Stimulated activated CD4-positive, alpha-beta T cell treated with anti-CD3 and anti-CD28 coated beads, Interleukin-1b, Interleukin-23, amount 100 ng/mL, for 48 hours (primary cell): Measurements from ENCODE around the gene SLC12A4.
"Not testable (repeated sequence)": the region's sequence is repeated elsewhere in the genome, so short reads cannot be mapped to it uniquely, and the experiment has no call there.

Experiments used
- DNase-seq: peaks from one replicate; pipeline ENCODE4 v3.0.0-alpha.2; 2020

SLC12A4 gene

DNA sequence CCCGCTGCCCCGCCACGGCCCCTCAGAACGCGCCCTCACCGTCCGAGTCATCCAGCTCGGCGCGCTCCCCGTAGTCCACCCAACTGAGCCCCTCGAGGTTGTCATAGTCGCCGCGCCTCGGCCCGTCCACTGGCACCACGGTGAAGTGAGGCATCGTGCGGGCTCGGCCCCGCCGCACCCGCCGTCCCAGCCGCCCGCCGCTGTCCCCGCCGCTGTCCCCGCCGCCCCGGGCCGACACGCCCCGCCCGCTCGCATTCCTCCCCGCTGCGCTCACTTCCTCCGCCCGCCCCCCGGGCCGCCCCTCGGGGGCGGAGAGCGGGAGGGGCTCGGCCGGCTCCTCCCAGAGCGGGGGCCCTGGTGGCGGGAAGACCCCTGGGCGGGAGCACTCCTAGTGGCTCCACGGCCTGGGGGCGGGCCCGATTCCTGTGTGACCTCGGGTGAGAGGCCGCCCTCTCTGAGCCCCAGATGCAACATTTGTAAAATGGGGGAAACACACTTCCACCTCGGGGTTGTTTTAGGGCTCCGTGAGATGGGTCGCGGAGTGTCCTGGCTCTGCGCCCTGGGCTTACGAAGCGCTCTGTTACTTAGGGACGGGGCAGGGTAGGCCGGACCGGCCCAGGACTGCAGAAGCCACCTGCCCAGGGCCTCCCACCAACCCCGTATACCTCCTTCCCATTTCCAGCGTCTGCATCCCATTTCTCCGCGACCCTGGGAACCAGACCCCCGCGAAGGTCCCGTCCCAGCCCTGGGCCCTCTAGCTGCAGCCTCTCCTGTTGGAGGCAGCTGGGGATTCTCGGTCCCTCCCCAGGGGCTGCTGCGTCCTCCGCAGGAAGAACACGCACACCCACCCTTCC lies at the start of gene SLC12A4:
Gene SLC12A4, minus strand, starts transcription at position 238 of the 854 bp plus-strand sequence. Its CDS starts 84 bp downstream, at position 154.
- DNase-seq: peak; percentile 90

- DNase-seq: no peak
These were observed 47.2 kb upstream of the SLC12A4 start, which contains the start of gene DPEP2NB for GRCh38 chr16:68015681-68016080. Gene DPEP2NB (minus strand): TSS chr16:68015911. CDS start chr16:68015770, 141 bp downstream.

DNA sequence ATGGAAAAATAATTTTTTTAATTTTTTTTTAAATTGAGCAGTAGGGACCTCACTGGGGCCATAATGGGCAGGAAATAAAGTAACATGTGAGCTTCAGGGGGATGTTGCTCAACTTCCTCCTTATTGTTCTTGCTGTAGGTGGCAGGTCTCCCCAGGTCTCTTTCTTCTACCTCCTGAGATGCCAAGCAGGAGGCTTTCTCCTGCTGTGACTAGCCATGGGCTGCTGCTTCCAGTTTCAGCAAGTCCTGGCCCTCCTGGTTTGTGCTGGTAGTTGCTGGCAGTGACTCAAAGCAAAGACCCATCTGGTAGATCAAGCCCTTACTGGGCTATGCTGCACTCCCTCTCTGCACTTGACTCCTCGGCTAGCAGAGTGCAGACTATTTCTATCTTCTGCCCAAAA lies 45.0 kb upstream of the SLC12A4 start:
- no peak for DNase-seq

DNA sequence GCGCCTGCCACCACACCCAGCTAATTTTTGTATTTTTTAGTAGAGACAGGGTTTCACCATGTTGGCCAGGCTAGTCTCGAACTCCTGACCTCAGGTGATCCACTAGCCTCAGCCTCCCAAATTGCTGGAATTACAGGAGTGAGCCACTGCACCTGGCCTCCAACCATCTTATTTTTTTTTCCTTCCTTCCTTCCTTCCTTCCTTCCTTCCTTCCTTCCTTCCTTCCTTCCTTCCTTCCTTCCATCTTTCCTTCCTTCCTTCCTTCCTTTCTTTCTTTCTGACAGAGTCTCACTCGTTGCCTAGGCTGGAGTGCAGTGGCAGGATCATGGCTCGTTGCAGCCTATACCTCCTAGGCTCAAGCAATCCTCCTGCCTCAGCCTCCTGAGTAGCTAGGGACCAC lies 41.4 kb upstream of the SLC12A4 start:
- DNase-seq: not testable (repeated sequence)

DNA sequence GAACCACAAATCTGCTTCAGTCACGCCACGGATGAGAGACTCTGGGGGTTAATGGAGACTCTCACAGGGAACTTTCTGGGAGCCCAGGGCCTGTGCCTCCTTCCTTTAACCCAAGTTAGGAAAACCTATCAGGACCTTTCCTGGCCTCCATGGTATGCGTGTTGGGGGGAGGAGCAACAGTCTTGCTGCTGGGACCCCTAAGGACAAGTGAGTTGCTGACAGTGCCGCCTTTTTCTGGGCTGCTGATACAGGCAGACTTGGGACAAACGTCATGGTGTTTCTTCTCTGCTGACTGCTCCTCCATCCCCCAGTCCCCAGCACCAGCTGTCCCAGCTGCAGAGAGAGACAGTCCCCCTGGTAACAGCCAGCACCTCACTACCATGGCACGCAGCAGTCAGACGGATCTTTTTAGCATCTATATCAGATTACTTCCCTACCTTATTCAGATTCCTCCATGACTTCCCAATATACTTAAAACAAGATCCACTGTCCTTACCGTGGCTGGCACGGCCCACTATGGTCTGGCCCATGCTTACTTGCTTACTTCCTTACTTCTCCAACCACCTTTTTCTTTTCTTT lies 40.8 kb upstream of the SLC12A4 start:
- DNase-seq: no peak

- no peak for DNase-seq
These were observed 37.4 kb upstream of the SLC12A4 start for GRCh38 chr16:68005786-68006286.

DNA sequence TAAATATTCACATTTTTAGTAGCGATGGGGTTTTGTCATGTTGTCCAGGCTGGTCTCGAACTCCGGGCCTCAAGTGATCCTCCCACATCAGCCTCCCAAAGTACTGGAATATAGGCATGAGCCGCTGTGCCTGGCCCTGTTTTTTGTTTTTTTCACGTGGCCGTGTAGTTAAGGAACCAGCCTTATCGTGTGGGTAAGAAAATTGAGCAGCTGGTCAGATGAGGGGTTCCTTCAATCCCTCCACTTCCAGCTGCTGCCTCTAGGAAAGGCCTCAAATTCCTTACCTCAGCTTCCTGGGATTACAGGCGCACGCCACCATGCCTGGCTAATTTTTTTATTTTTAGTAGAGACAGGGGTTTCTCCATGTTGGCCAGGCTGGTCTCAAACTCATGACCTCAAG lies 36.8 kb upstream of the SLC12A4 start:
- no peak for DNase-seq

DNA sequence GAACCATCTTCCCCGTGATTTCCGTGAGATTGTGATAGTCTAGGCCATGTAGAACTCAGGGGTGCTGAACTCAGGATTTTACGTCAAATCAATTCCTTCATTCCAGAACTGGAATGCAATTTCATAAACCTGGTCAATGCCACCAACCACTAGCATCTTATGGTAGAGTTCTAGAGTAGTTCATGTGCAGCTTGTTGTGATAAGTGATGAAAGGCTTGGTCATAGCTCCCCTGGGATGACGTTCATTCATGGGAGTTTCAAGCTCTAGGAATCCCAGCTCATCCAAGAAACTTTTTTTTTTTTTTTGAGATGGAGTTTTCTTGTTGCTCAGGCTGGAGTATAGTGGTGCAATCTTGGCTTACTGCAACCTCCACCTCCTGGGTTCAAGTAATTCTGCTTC lies 34.6 kb upstream of the SLC12A4 start:
- DNase-seq: no peak

- DNase-seq: no peak
These were observed 32.0 kb upstream of the SLC12A4 start for GRCh38 chr16:68000450-68000849.

DNA sequence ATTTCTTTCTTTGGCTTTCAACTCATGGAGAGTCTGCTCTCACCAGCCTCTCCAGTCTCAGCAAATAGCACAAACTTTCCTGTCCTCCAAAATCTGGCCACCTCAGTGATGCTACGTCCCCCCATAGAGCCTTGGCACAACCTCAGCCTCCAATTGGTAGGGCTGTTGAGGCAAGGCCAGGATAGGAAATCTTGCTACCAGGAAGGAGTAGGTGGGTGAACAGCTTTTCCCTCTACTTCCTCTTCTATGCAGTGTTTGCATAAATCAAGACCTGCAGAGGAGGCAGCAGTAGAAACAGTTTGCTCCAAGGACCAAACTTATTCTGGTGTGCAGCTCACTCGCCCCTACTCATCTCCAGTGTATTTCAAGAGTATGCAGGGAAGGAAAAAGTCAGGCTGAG lies 31.5 kb upstream of the SLC12A4 start:
- DNase-seq: no peak

GRCh38 chr16:67998779-67999688 lies 30.6 kb upstream of the SLC12A4 start, which contains the start of gene DPEP2:
Gene DPEP2 (minus strand): TSS chr16:67999484. CDS start chr16:67993212, 6,272 bp downstream.
- peak; percentile 59 for DNase-seq

- DNase-seq: not testable (repeated sequence)
These were observed 29.9 kb upstream of the SLC12A4 start for GRCh38 chr16:67998231-67998778.

GRCh38 chr16:67996666-67997065 lies 28.2 kb upstream of the SLC12A4 start:
- no peak for DNase-seq

DNA sequence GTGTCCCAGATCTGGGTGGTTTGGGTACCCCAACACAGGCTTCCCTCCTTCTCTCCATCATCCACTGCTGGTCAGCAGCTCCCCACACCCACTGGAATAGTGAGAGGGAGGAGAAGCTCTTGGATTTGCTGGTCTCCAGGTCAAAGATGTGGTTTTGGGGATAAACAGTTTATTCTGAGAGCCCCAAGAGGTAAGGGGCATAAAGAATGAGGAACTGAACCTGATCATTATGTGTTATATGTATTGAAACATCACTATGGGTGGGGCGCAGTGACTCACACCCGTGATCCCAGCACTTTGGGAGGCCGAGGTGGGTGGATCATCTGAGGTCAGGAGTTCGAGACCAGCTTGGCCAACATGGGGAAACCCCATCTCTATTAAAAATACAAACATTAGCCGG lies 27.0 kb upstream of the SLC12A4 start:
- DNase-seq: peak; percentile 31

GRCh38 chr16:67994040-67994408 lies 25.6 kb upstream of the SLC12A4 start:
- DNase-seq: not testable (repeated sequence)

DNA sequence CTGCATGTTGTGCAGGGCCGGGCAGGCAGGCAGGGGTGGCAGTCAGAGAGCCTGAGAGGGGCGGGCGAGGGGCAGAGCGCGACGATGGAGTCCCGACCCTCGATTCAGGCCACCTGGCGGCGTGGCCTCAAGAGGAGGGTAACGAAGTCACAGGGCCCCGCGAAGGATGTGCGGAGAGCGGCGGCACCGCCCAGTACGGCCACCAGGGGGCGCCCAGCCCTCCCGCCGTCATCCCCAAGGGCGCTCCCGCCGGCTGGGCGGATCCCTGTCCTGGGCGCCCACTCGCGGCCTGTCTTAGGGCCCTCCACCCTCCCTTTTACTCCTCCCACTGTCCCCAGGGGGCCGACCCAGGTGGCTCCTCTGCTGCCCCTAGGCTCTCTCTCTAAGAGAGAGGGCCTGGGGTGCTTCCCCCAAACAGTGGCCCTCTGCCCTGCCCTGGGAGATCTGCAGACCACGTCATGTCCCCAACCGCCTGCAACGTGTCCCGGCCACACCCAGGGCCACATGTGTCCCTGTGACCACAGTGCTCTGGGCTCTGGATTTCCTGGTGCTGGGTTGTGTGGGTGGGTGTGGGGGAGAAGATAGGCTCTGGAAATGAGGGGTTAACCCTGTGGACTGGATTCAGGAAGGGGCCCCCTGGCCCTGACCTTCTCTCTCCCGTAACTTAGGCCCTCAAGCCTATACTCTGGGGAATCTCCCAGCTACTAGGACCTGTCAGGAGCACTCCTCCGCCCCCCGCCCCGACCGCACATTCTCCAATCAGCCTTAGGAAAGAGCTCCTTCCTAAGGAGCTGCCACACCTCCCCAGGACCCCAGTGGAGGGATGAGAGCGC lies 25.0 kb upstream of the SLC12A4 start:
- peak; percentile 85 for DNase-seq

DNA sequence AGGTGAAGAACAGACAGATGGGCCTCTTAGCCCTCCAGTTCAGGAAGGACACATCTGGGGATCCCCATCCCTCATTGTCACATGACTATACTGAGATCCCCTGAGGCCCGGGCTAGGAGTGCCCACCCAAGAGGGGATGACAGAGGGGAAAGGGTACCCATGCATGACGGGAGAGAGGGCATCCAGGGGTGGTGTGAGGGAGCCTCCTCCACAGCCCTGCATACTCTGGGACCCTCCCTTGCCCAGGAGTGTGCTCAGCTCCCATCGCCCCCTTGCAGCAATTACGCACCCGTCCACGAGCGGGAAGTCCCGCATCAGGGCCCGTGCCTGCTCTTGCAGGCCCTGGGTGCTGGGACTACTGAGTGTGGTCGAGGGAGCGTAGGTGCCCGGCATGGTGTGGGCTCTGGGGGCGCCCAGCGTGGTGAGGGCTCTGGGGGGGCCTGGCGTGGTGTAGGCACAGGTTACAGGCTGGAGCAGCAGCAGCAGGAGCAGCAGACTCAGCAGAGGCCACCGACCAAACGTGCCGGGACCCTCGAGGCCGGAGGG lies 24.3 kb upstream of the SLC12A4 start:
- DNase-seq: no peak

DNA sequence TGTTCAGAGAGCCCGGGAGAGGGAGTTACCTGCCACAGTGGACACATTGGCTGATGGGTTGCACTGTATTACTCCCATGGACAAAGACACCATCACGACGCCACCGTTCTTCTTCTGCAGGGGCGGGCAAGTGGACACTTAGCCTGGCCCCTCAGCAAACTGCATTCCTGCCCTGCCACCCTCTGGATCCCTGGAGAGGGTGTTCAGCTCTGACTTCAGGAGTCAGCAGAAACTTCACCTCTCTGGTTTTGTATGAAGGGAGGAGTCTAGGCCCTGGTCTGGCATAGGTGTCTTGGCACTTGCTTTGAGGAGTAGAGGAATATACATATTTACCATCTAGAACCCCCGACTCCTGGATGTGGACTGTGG lies 21.6 kb upstream of the SLC12A4 start:
- no peak for DNase-seq

- no peak for DNase-seq
These were observed 21.0 kb upstream of the SLC12A4 start for GRCh38 chr16:67989322-67990017.

GRCh38 chr16:67988675-67989074 lies 20.2 kb upstream of the SLC12A4 start:
- no peak for DNase-seq
